Tibial artery (tissue), 4 donors: ENCODE results near the gene CCT3.
A peak's percentile ranks its signal among the peaks of the same experiment; 100 is the strongest.

Source experiments
- DNase-seq, 2 donors: peaks; one replicate each; pipeline ENCODE4 v3.0.0-alpha.2; 2019
- H3K27ac ChIP-seq, 2 donors: fragments of 200-600 bp; sonication (generic) in 1 of 2; 1 replicate in 1 of 2; 2 replicates in 1 of 2; pipeline ENCODE4 v1.5.1; 2018 to 2019; ENCODE audit warnings: mild to moderate bottlenecking in 1 of 2
- H3K27me3 ChIP-seq, 2 donors: fragments of 200-600 bp; sonication (generic) in 1 of 2; one replicate each; pipeline versions ENCODE4 v1.5.1 to v1.6.0; 2016 to 2019
- H3K36me3 ChIP-seq, 3 donors: fragments of 200-600 bp; sonication (generic) in 2 of 3; one replicate each; pipeline ENCODE4 v1.5.1; 2016 to 2019; ENCODE audit warnings: mild to moderate bottlenecking in 2 of 3
- H3K4me1 ChIP-seq, 4 donors: fragments of 200-600 bp; sonication (generic) in 2 of 4; 1 replicate in 3 of 4; 2 replicates in 1 of 4; pipeline ENCODE4 v1.5.1; 2016 to 2019
- H3K4me3 ChIP-seq, 2 donors: fragments of 200-600 bp; sonication (generic) in 1 of 2; 1 replicate in 1 of 2; 2 replicates in 1 of 2; pipeline ENCODE4 v1.5.1; 2018 to 2019; ENCODE audit warnings: mild to moderate bottlenecking in 2 of 2
- H3K9me3 ChIP-seq, 3 donors: fragments of 200-600 bp; sonication (generic) in 1 of 3; one replicate each; pipeline ENCODE4 v1.5.1; 2016 to 2019
- CTCF ChIP-seq, 2 experiments: fragments of 200-600 bp in 1 of 2; fragments of 450-650 bp in 1 of 2; IDR thresholded peaks; one replicate each; pipeline ENCODE4 v1.5.1; 2017 to 2019; ENCODE audit warnings: antibody characterized with exemption in 2 of 2, mild to moderate bottlenecking in 1 of 2, moderate library complexity in 1 of 2
- intact Hi-C: fragments of 100-400 bp; cut with DNase I; formaldehyde crosslinking; loops from one replicate; pipeline ENCODE4 v1.15.0; 2023; ENCODE audit warnings: low total_unique reads

Gene CCT3

GRCh38 chr1:156298852-156299357 is 39.2 kb downstream of the CCT3 start, which contains the start of gene VHLL:
TSS of gene VHLL (minus strand) at chr1:156299307. CDS start at chr1:156299189, 118 bp downstream.
- TF ChIP-seq CTCF (IDR thresholded peaks at IDR 0.05), result no peak
- Histone ChIP-seq H3K9me3 (no peaks in the 10 kb centered on the region), H3K27me3 (no peaks in the 10 kb centered on the region), H3K27ac (no peak within 1 kb of the TSS), H3K4me3 (no peak within 1 kb of the TSS), H3K36me3 (peaks cover 0 to 2% (median 2%) of the 10 kb centered on the region in 3 donors), H3K4me1 (peaks cover 0 to 20% (median 14%) of the 10 kb centered on the region in 4 donors)
- intact Hi-C loops, result no loop called here
- no peak for DNase-seq

GRCh38 chr1:156295391-156295947 is 42.6 kb downstream of the CCT3 start, which contains the start of gene GLMP:
TSS of gene GLMP (minus strand) at chr1:156295679. CDS start at chr1:156295645, 34 bp downstream.
- no peaks in the 10 kb centered on the region for H3K9me3 ChIP-seq
- intact Hi-C loops, result no loop called here
- DNase-seq, result peak; percentile 77 to 83
- H3K36me3 ChIP-seq, result peaks cover 0 to 5% (median 0%) of the 10 kb centered on the region in 3 donors
- no peaks in the 10 kb centered on the region for H3K27me3 ChIP-seq
- no peak for TF ChIP-seq CTCF (IDR thresholded peaks at IDR 0.05)
- H3K27ac ChIP-seq, result peak within 1 kb of the TSS; percentile 69 to 83
- peaks cover 0 to 35% (median 26%) of the 10 kb centered on the region in 4 donors for H3K4me1 ChIP-seq
- peak within 1 kb of the TSS; percentile 73 to 75 for H3K4me3 ChIP-seq

GRCh38 chr1:156293895-156294294 is 44.2 kb downstream of the CCT3 start:
- Histone ChIP-seq H3K36me3 (peaks cover 0 to 10% (median 6%) of the 10 kb centered on the region in 3 donors), H3K27ac (no peak overlapping the region), H3K4me1 (peaks cover 0 to 35% (median 27%) of the 10 kb centered on the region in 4 donors), H3K4me3 (no peak overlapping the region), H3K9me3 (no peaks in the 10 kb centered on the region), H3K27me3 (no peaks in the 10 kb centered on the region)
- no peak for TF ChIP-seq CTCF (IDR thresholded peaks at IDR 0.05)
- intact Hi-C loops, result no loop called here
- no peak for DNase-seq

GRCh38 chr1:156293098-156293434 is 45.0 kb downstream of the CCT3 start:
- no peak for DNase-seq
- no peaks in the 10 kb centered on the region for H3K27me3 ChIP-seq
- peaks cover 0 to 13% (median 10%) of the 10 kb centered on the region in 3 donors for H3K36me3 ChIP-seq
- TF ChIP-seq CTCF (IDR thresholded peaks at IDR 0.05), result no peak
- intact Hi-C loops, result no loop called here
- H3K4me1 ChIP-seq, result peaks cover 0 to 35% (median 27%) of the 10 kb centered on the region in 4 donors
- no peak overlapping the region for H3K4me3 ChIP-seq
- no peak overlapping the region for H3K27ac ChIP-seq
- H3K9me3 ChIP-seq, result no peaks in the 10 kb centered on the region

- peak; percentile 95 for DNase-seq
- intact Hi-C loops, result no loop called here
- H3K4me1 ChIP-seq, result peaks cover 0 to 35% (median 27%) of the 10 kb centered on the region in 4 donors
- H3K9me3 ChIP-seq, result no peaks in the 10 kb centered on the region
- H3K27me3 ChIP-seq, result no peaks in the 10 kb centered on the region
- H3K27ac ChIP-seq, result peak overlapping the region; percentile 83 to 86
- H3K4me3 ChIP-seq, result peak overlapping the region; percentile 50 to 58
- H3K36me3 ChIP-seq, result peaks cover 0 to 13% (median 12%) of the 10 kb centered on the region in 3 donors
- no peak for TF ChIP-seq CTCF (IDR thresholded peaks at IDR 0.05)
These were observed 46.6 kb downstream of the CCT3 start for GRCh38 chr1:156291226-156292061.
